HG02973 (cell line): ENCODE measurements around the gene FAM168B.

Experiments used
- ATAC-seq: cut with Tn5 transposase; IDR thresholded peaks from one replicate; pipeline ENCODE4 v1.9.1; 2021; ENCODE audit warnings: moderate library complexity; ENCODE audit not compliant: unreplicated experiment

FAM168B gene

GRCh38 chr2:131041402-131042147, 51.7 kb downstream of the FAM168B start:
- ATAC-seq: no peak

GRCh38 chr2:131040661-131041401, 52.4 kb downstream of the FAM168B start:
- ATAC-seq: no peak

- no peak for ATAC-seq
These were observed 53.2 kb downstream of the FAM168B start for GRCh38 chr2:131039908-131040660.

GRCh38 chr2:131039535-131039907, 53.7 kb downstream of the FAM168B start:
- no peak for ATAC-seq

GRCh38 chr2:131039101-131039440, 54.2 kb downstream of the FAM168B start:
- no peak for ATAC-seq

GRCh38 chr2:131038258-131039100, 54.8 kb downstream of the FAM168B start:
- no peak for ATAC-seq

DNA sequence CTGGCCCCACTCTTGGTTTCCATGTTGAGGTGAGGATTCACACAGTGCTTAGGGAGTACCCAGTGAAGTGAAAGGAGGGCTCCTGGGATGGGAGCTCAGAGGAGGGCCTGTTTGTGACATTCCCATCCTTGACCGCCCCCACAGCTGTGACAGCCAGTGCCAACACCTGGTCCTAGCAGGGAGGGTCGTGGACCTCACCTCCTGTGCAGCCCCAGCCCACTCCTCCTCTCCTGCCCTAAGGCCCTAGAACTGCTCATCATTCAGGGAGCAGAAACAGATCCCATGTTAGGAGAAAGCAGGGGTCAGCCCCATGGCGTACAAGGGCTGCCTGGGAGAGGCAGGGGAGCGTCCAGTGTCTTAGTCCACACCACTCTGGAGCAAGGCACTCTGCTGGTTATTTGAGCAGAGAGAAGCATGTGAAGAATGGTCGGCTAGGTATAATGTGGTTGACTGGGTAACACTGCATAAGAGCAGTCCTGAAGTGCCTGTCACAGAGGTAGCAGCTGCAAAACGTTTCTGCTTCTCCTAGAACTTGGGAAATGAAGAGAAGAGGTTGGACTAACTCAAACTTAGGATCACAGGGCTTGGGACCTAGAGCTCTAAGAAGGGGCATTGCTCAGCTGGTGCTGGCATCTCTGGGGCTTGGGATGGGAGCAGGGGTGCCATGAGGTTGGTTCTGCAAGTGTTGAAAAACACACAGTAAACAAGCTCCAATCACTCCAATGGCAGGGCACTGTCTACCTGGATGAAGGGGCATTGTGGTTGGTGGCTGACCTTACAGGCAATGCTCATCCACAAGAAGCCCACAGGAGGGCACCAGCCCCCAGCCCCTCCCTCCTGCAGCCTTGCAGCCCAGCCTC, 55.6 kb downstream of the FAM168B start:
- no peak for ATAC-seq

DNA sequence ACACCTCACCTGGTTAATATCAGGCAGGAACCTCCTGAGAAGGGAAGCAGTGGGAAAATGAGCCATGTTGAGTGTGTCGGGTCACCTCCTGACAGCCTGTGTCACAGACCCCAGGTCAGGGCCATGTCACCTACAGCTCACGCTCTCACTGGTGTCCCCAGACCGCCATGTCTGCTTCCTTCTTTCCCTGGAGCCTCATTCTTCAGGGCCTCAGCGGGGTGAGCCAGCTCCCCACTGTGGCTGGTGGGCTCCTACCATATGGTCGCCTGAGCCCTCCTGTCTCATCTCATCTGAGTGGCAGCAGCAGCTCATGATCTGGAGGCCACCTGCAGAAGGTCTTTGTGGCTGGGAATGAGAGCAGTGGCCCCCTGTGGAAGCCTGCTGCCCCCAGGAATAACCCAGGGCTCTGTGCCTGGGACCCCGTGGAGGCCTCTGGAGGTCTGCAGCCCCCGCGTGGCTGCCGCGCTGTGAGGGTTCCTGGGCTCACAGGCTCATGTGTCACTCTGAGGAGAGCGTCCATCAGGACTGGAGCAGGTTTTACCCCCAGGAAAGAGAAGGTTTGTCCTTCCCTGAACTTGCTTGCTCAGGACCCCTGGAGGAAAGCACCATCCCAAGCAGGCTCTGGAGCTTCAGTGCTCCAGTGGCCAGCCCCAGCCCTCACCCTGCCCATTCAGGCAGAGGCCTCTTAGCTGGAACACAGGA, 56.4 kb downstream of the FAM168B start:
- ATAC-seq: no peak

DNA sequence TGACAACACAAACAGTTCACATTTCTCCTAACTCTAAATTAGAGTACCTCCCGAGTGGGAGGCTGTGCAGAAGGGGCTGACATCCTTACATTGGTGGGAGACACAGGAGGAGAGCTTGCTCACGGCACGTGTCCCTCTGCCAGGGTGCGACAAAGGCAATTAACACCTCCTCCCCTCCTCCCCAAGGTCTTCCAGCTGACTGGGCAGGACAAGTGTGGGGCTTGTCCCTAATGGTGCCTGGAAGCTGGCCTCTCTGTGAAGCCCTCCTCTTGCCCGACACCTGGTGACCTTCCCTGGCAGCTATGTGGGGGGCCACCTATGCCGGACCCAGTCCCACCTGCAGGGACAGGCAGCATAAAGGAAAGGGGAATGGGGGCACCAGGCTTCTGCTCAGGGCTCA, 57.0 kb downstream of the FAM168B start:
- no peak for ATAC-seq

- ATAC-seq: no peak
These were observed 57.4 kb downstream of the FAM168B start for GRCh38 chr2:131035826-131036231.

GRCh38 chr2:131035112-131035825, 58.0 kb downstream of the FAM168B start:
- no peak for ATAC-seq

GRCh38 chr2:131034122-131035051, 58.9 kb downstream of the FAM168B start:
- ATAC-seq: no peak

DNA sequence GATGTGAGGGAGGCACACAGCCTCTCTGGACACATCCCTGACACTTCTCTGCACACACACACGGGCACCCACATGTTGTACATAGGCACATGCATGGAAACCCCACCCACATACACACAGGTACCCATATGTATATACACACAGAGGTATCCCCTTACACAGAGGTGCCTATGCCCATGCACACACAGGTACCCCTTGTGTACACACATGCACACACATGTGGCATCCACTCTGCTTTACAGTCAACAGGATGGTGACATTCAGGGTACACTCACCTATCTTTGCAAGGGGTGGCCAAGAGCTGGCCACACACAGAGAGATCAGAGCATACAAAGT, 59.5 kb downstream of the FAM168B start:
- ATAC-seq: no peak

GRCh38 chr2:131032393-131032836, 60.8 kb downstream of the FAM168B start:
- ATAC-seq: no peak

DNA sequence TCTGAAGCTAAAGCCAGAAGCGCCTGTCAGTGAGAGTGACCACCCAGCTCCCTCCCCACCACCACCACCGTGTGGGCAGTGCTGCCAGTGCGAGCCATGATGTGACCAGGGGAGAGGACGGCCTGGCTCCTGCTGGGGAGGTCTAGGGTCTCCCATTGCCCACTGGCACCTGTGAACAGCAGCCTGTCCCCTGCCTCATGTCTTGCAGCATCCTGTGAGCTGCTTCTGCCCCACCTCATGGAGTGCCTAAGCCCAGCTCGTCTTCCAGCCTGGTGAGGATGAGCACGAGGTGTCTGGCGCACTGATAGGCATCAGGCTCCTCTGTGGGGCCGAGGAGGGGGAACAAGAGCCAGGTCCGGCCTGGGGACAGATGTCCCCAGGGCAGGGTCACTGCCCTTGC, 61.4 kb downstream of the FAM168B start:
- ATAC-seq: no peak

DNA sequence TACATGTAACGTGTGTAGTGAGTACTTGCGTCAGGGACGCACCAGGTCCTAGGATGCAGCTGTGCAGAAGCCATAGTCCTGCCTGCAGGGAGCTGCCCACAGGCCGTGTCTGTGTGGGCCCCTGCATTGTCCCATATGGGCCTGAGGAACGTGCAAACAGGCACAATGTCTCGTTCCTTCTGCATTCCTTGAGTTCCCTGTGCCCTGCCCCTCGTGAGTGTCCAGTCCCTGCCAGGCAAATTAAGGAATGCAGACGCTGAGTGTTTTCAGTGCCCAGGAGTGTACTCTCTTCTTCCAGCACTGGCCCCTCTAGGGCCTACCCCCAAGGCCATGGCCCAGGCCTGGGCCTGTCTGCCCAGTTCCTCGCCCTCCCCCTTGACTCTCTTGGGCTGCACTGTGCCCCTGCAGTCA, 61.8 kb downstream of the FAM168B start:
- ATAC-seq: no peak

- ATAC-seq: no peak
These were observed 62.7 kb downstream of the FAM168B start for GRCh38 chr2:131030478-131030971.

- ATAC-seq: no peak
These were observed 63.4 kb downstream of the FAM168B start for GRCh38 chr2:131029812-131030211.
